ENCODE measurements around the gene EED.

EED gene

DNA sequence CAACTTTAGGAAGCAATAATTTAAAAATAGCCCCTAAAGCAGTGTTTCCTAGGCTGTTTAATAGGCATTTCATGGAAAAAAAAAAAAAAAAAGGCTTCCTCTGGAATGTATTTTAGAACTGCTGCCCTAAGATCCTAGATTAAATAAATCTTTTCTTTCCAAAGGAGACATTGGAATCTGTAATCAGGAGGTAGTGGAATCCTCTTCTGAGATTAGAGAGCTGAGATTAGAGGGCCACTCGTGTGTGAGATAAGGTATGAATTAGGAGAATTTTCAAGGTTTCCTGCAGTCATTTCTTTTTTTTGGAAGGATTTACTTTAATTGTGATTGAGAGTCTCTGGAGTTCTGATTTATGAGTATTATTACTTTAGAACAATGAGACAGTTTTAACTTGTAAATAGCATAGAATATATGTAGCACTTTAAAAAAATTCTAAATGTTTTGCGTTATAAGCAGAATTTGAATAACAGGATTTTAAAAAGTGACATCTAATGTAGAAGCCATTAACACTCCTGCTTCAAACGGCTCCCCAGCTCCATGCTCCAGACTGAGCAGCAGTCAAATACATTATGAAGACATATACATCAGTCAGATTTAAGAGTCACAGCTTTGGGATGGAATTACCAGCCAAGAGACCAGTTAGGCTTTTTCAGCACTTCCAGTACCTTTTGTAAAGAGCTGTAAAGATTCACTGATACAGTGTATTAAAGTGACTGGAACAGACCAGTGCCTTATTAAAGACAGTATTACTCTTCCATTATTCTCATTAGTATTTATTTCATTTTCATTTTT, 5.0 kb downstream of the EED start:
- no peak for DNase-seq

DNA sequence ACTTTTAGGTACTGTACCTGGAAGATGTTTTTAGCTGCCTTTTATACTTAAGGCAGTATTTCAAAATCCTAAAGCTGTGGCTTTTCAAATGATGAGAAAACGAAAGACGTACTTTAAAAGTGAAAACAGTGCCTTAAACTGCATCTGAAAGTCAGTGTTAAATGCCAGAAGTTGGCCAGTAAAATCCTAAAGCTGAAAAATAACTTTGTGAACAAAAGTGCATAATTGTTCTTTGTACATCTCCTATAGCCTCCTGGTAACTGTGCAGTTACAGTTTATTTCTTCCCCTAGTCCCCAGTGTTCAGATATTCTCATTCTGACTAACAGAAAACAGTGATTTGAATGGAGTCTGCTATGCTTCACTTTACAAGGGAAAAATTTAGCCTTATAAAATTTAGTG, 6.8 kb downstream of the EED start:
- DNase-seq: no peak

DNA sequence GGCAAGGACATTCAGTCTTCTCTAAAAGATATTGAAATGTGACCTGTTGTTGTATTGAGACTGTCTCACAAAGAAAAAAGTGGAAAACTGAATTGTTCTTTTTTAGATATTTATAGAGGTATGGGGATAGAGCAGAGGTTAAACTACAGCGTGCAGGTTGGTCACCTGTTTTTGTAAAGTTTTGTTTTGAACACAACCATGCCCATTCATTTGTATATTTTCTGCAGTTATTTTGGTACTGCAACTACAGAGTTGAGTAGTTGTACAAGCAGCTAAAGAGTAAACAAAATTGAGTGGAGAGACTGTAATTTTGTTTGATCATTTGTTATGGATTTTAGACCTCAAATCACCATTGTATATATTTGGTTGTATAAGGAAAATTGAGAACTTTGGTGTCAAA, 11.3 kb downstream of the EED start:
- no peak for DNase-seq

DNA sequence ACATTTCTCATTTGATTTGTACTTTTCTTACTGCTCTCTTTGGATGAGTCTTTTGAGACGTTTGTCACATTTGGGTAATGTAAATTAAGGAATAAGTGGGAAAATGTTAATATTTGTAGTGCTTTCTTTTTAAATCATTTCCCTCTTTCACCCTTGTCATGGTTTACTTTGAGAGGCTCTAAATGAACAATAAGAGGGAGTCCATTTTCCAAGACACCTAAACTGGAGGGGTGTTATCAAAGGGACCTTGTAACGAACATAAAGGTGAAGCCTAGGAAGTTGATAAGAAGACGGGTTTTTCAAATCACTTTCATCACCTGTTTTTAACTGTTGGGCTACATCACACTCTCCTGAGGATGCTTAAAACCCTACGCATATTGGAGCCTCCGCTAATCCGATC, 12.1 kb downstream of the EED start:
- DNase-seq: no peak

DNA sequence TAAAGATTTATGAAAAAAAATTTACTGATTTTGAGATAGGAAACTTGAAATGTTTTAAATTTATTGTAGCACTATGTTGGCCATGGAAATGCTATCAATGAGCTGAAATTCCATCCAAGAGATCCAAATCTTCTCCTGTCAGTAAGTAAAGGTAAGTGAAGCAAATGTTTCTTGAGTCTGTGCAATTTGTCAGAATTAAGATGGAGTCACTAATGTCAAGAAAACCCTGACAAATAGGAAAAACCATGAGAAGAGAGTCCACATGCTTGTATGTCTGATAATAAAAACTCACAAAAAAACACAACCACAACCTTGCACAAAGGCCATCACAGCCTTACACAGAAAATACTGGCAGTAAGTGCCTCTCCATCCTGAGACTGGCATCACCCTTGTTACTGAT, 12.9 kb downstream of the EED start:
- DNase-seq: no peak

DNA sequence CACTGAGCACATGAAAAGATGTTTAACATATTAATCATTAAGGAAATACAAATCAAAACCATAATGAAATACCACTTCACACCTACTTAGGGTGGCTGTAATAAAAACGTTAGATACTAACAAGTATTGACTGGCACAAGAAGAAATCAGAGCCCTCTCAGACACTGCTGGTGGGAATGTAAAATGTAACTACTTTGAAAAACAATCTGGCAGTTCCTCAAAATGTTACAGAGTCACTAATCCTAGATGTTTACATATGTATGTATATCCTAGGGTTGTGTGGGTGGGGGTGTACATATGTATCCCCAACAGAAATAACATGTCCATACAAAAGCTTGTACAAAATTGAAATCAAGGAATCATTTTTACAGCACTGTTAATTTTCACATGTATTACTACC, 15.2 kb downstream of the EED start:
- no peak for DNase-seq

DNA sequence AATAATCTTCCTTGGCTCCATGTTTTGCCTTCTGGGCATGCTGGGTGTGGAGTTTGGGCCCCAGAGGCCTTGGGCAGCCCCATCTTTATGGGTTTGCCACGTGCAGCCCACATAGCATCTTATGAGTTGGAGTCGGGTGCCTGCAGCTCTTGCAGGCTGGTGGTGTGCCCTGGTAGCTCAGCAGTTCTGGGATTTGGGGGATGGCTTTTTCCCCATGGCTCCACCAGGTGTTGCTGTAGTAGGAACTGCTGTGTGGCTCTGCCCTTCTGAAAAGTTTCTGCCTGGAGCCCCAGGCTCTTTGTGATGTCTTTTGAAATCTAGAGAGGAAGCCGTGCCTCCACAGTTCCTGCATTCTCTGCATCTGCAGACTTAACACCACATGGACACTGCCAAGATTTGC, 16.8 kb downstream of the EED start:
- DNase-seq: no peak

DNA sequence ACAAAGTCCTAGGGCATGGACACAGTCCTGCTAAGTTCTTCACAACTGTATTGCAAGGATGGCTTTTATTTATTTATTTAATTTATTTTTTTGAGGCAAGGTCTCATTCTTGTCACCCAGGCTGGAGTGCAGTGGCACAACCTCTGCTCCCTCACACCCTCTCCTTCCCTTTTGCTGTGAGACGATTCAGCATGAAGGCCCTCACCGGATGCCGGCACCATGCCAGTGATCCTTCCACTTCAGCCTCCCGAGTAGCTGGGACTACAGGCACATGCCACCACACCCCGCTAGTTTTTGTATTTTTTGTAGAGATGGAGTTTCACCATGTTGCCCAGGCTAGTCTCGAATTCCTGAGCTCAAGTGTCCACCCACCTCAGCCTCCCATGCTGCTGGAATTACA, 17.8 kb downstream of the EED start:
- DNase-seq: no peak

DNA sequence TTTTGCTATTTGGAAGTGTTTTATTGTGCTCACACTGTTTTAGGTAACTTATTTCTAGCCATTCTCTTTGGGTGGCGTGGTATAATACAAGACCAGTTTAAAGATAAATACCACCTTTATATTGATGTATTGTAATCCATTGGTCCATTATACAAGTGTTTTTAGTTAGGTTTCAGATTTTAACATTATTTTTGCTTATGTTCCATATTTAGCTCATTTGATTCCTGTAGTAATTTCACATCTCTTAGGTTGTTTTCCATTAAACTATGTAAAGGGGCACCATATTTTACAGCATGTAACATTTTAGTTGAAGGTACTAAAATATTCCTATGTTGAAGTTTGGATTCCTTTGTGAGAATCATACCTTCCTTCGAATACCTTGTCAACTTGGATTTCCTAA, 20.1 kb downstream of the EED start:
- no peak for DNase-seq

DNA sequence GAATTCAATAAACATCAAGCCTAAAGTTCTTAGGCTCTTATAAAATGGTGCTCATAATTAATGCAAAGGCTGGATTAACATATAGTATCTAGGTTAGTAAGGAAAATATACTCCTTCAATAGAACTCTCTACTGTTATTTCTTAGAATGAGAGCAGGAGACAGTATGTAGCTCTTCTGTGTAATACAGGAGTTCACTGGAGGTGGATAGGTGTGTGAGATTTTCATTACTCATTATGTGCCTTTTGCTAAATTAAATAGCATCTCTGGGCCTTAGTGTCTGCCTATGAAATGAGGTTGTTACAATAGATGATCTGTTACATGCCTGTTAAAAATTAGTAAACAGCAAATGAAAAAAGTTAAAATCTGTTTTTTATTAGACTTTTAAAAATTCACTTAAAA, 20.6 kb downstream of the EED start:
- DNase-seq: no peak

DNA sequence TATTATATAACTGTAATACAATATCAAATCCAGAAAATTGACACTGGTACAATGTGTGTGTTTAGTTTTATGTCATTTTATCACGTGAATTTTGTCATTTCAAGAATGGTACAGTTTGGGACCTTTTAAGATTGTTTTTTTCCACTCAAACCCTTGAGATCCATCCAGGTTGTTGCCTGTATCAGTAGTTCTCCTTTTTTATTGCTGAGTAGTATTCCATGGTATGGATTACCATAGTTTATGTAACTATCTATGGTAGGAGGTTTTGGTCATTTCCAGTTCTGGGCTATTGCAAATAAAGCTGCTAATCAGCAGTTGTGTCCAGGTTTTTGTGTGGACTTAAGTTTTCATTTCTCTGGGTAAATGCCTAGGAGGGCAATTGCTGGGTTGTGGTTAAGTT, 25.1 kb downstream of the EED start:
- no peak for DNase-seq

DNA sequence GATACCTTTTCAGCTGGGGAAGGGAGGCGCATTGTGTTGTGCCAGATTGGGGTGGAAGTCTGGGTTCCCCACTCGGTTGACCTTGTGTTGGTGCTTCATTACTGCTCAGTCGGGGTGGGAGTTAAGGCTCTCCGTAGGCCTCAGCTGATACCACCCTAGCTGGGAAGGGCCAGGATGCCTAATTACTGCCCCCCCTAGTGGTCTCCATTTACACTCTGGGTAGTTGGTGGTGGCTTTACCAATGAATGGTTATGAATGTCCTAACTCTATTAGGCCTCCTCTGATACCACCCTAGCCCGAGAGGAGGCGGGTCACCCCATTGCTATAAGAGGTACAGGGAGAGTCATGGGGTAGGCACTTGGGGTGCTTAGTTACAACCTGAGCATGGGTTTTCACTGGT, 29.9 kb downstream of the EED start:
- DNase-seq: no peak

DNA sequence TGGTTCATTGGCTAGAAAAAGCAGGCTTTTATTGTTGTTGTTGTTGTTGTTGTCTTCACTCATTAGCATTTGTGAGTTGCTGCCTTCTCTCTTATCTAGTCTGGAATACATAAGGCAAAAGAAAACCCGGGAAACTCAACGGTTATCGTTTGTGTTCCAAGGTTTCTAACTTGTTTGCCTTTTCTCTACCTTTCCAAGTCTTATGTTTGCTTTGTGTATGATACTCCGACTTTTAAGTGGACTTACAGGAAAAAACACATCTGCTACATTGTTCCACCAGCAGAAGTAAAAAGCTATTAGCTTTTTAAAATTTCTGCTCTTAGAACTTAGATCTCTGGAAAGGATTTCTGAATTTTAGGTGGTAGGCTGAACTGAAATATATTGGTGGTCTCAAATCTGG, 30.4 kb downstream of the EED start:
- DNase-seq: no peak

DNA sequence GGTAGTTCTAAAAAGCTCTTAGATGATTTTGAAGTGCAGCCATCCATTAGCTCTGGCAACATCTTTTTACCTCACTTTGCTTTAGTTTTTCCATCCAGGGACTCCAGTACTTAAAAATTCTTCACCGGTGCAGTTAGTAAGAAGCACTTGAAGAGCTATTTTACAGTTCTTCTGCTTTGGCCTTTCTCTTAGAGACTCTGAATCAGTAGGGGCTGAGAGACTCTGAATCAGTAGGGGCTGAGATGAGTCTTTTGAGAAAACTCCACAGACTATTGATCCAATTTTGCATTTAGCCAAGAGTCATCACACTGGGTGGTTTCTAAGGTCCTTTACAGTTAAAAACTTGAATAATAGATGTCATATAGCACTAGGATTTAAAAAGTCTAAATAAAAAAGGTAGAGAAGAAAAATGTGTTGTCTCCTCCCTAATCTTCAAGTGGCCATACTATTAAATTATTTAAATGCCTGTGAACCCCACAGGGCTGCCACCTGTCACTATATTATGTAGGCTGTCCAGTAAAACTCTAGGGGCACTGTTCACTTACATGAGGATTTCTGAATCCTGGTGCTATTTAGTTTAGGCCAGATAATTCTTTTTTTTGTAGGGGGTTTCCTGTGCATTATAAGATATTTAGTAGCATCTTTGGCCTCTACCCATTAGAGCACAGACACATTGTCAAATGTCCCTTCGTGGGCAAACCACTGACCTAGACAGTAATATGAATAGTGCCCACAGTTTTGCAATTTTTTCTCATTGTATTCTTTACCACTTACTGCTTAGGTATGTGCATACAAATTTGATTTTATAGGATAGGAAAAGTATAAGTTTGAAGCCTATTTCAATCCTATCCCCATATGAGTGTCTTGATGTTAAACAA, 31.2 kb downstream of the EED start:
- no peak for DNase-seq

DNA sequence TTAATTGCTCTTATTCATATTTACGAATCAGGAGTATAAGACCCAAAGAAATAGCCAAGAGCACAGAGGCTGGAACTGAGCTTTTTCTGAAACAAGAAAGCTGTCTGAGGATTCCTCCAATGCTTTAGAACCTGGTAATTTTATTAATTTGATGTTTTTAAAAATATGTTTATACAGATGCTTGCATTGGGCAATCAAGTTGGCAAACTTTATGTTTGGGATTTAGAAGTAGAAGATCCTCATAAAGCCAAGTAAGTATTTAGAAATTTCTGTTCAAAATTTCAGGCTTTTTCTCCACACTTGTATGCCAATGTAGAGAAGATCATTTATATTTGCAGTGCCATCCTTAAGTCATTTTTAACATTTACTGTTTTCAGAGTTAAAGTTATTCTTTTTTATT, 33.2 kb downstream of the EED start:
- DNase-seq: no peak

DNA sequence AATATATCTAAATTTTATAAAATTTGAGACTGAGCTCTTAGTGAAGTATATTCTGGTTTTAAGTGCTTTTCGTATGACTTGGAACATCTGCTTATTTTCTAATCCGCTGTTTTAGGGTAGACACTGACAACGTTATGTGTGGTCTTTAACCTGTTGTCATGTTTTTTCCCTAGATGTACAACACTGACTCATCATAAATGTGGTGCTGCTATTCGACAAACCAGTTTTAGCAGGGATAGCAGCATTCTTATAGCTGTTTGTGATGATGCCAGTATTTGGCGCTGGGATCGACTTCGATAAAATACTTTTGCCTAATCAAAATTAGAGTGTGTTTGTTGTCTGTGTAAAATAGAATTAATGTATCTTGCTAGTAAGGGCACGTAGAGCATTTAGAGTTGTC, 33.7 kb downstream of the EED start:
- DNase-seq: no peak

DNA sequence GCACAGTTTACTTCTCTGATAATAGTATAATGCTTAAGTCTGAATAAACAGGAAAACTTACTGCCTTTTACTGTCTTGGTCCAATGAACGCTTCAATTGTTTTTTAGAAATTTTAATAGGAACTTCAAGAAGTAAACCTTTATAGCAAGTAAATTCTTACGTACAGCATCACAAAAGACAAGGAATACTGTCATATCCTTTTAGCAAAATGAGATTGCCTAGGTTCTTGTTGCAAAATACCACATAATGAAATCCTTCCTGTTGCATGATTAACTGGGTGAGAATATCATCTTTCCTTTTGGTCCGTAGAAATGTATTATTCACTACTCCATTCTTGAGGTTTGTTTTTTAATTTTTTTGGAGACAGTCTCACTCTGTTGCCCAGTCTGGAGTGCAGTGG, 35.2 kb downstream of the EED start:
- DNase-seq: no peak

DNA sequence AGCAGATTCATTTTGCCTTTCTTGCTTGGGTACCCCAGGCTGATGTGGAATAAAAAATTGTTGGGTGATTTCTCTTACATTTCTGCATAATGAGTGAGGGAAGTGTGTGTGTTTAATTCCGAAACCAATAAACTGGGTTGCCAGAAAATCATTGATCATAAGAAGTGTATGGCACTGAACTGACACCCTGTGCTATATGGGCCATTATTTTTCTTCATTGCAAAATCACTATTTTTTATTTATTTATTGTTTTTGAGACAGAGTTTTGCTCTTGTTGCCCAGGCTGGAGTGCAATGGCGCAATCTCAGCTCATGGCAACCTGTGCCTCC, 42.9 kb downstream of the EED start:
- no peak for DNase-seq

DNA sequence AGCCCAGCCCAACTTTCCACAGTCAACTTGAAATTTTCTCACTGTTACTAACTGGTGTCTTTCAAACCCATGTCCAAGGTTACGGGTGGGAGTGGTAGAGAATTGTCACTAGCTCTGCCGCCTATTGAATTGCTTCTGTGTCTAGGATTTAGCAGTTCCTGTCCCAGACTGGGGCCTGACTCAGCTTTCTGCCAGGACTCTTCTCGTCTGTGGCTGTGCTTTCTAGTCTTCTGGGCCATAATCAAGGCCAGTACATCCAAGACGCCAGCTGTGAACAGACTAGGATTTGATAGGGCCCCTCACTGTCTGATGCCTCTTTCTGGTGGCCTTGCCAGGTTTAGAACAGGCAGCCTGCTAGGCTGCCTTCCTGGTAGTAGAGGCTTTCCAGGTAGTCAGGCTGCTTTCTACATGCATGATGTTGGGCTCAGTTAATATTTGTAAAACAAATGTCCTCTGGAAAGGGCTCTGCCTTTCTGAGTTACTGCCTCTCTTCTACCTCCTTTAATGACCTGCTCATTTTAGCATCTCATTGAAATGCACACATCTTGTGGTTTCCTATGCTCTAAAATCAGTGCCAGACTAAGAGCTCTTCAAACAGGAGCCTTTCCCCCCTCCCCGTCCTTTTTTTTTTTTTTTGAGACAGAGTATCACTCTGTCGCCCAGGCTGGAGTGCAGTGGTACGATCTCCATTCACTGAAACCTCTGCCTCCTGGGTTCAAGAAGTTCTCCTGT, 44.4 kb downstream of the EED start:
- no peak for DNase-seq

DNA sequence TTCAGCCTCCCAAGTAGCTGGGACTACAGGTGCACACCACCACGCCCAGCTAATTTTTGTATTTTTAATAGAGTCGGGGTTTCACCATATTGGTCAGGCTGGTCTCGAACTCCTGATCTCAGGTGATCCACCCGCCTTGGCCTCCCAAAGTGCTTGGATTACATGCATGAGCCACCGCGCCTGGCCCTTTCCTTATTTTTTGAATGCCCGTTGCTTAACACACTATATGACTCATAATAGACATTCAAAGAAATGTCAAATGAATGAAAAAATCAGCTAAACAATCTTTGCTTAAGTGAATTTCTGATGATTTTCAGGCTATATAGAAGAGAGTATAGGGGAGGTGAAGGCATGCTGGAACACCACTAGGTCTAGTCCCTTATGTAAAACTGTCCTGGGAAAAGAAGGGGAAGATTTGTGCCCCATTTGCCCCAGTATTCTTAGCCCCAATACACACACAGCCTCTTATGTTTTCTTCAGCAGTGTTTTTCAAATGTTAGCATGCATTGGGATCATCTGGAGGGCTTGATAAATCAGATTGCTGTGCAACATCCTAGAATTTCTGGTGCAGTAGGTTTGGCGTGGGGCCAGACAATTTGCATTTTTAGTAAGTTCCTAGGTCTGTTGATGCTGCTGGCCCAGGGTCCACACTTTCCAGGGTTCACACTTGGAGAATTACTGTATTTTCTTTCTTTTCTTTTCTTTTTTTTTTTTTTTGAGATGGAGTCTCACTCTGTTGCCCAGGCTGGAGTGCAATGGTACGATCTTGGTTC, 45.1 kb downstream of the EED start:
- peak; percentile 55 for DNase-seq

DNA sequence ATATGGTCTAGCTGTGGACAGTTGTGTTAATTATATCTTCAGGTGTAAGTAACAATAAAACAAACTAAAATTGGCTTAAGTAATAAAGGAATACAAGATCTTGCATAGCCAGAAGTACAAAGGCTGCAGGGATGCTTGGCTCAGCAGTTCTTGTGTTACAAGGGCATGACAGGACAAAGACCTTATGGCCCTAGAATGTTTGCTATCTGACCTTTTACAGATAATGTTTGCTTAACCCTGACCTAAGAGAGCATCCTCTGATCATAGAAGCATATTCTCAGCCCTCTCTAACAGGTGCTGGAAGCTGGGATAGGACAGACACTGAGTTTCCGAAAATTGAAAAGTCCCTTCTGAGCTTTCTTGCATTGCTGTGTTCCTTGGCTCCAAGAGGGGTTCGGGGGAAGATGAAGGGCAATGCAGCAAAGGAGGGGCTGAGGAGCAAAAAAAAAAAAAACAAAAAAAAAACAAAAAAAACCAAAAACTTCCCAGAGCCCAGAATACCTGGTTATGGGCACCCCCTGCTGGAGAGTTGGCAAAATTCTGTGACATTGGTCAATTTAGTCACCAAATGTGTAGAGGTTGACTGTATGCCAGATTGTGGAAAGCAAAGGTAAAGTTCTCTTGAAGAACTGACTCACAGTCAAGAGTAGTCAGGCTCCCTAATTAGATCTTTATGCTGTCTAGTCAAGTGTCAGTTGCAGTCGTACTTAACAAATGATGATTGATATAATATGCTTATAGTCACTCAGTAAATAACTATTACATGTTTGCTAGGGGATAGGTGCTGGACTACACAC, 47.1 kb downstream of the EED start:
- peak; percentile 60 for DNase-seq

DNA sequence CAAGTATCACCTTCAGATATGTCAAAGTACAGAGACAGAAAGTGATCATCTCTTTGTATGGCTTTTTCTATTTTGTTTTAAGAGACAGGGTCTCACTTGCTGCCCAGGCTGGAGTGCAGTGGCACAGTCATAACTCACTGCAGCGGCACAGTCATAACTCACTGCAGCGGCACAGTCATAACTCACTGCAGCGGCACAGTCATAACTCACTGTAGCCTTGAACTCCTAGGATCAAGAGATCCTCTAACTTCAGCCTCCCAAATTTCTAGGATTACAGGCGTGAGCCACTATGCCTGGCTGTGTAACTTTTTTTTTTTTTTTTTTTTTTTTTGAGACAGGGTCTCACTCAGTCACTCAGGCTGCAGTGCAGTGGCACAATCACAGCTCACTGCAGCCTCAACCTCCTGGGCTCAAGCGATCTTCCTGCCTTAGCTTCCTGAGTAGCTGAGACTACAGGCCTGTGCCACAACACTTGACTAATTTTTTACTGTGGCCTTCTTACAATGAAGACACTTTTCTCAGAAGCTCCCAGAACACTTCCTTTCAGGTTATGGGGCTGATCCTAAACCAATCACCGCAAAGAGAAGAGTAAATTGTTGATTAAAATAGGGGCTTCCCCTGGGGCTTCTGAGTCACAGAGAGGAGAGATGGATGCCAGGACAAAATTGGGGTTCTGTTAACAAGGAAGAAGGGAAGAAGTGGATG, 48.5 kb downstream of the EED start:
- DNase-seq: no peak
